Measurements from ENCODE around the gene NHEJ1.

Gene NHEJ1

DNA sequence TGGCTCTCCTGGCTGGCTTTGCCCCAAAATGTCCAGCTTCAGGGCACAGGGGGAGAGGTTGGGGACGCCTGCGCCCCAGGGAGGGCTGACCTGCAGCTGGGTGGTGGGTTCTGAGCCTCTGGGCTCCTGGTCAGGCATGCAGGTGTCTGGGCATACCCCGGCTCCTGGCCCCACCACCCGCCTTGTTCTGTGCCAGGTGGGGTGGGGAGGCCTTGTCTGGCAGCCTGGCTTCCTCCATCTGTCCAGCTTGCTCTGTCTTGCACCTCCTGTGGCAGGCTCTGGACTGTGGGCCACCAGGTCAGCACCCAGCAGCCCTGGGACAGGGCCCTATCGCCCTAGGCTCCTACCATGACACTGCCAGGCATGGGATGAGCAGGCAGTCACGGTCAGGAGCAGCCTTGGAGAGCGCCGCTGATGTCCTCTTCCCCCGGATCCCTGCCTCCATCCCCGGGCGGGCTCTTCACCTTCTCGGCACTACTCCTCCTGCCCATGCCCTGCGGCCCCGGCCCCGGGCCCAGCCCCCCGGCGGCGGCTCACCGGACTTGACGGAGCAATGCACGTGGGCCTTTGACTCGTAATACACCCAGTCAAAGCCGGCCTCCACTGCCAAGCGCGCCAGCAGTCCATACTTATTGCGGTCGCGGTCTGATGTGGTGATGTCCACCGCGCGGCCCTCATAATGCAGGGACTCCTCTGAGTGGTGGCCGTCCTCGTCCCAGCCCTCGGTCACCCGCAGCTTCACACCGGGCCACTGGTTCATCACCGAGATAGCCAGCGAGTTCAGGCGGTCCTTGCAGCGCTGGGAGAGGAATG lies 103.5 kb downstream of the NHEJ1 start:
- peak; percentile 31 for DNase-seq

DNA sequence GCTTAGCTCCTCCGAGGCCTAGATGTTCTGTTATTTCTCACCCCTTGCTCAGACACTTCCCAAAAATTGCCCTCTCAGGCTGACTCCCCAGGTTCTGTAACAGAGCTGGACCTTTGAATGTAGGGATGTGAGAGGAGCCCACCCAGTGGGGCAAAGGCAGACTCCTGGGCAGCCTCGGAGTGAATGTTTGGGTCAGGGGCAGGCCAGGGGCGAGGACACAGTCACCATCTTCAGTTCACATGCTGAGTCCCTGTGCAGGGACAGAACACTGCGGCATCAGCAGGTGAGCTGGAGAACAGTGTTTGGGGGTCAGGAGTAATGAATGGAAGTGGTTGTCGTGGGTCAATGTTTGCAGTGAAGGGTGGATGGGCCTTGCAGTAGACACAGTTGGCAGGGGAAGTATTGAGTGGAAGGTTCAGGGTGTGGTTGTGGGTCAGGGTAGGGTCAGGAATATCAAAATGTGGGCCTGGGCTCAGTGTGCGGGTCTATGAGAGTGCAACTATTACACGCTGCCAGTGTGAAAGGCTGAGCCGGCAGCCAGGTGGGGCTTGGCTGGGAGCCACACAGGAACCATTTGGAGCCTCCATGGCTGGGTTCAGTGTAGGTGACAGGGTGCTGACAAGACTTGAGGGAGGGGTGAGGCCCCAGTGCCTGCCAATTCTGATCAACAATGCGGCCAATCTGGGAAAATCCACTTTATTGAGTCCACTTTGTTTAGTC lies 104.3 kb downstream of the NHEJ1 start:
- DNase-seq: no peak

DNA sequence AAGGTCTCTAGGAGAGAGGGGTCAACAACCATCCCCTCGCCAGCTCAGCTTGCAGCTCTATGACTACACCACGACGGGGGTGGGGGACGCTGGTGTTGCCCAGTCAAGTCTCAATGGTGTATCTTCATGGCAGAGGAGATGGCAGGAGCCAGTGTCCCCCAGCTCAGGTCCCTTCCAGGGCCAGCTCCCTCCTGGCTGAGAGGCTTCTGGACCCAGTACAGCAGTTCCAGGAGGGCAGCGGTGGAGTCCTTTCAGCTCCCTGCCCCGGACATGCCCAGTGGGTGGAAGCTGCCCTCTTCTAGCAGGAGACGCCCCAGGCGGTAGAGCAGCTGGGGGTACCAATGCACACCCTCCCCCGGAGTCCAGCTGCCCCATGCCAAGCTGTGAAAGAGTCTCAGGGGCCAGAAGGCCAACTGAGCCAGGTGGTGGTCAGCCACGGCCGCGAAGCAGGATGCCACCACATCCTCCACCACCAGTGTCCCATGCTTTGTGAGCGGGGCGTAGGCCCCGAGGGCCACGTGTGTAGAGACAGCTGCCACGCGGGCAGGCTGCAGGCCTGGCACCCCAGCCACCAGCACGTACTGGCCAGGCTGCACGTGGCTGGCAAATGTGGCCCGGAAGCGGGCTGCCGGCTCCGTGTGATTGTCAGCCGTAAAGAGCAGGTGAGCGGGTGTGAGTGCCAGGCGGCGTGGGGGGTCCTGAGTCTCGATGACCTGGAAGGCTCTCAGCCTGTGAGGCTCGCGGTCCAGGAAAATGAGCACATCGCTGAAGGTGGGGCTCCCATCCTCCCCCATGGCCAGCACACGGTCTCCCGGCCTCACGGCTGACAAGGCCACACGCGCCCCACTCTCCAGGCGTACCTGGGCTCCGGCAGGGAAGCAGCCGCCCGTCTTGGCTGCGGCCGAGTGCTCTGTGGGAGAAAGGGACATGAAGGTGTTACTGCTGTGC lies 105.4 kb downstream of the NHEJ1 start:
- DNase-seq: no peak

DNA sequence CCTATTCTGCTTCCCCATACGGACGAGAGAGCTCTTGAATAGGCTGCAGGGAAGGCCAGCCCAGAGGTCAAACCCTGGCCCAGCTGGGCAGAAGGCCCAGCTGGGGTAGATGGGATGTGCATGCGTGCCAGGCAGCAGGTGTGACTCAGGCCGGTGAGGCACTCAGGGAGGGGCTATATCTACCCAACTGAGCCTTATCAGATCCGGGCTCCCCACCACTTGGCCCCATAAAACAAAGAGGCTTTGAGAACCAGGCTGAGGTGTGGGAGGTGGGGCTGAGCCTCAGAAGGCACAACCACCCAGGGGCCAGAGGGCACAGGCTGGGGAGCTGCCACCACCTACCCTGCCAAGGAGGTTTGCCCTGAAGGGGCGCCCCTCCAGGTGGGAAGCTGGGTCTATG lies 111.3 kb downstream of the NHEJ1 start:
- no peak for DNase-seq

DNA sequence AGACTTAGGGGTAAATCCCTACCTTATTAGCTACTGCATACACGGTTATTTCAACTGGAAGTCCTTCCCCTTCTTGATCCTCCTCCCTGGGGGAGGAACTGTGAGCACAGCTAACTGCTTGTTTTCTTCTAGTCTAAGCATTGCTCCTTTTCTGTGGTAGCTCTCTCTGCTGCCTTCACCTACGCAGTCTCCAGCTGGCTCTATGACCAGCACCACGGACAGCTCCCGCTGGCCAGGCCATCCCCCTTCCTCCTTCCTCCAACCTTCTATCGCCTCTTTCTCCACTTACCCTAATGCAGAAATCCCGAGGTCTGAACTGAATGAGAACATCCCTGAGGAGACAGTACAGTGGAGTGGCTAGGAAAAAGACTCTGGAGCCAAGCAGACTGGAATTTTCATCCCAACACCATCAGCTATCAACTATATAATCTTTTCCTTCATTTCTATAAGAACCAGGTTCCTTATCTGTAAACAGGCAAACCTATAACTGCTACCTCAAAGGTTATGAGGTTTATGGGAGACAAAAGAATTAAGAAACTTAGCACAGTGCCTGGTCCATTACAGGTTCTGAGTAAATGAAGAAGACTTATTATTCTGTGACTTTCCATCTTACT lies 114.6 kb downstream of the NHEJ1 start:
- no peak for DNase-seq

DNA sequence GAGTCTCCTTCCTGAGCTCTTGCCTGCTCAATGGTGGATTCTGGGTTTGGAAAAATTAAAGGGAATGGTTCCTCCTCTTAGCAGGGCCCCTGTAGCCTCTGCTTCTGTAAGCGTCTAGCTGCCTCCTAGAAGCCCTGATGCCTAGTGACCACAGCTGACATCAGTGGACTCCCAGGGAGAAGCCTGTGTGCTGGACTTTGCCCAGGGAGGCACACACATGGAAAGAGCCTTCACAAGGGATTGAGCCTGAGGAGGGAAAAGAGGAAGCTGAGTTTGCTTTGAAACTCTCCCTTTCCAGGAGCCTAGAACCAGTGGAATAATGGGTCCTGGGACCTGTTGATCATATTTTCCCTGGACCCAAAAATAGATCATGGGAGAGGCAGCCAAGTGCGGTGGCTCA lies 117.9 kb downstream of the NHEJ1 start:
- DNase-seq: no peak

DNA sequence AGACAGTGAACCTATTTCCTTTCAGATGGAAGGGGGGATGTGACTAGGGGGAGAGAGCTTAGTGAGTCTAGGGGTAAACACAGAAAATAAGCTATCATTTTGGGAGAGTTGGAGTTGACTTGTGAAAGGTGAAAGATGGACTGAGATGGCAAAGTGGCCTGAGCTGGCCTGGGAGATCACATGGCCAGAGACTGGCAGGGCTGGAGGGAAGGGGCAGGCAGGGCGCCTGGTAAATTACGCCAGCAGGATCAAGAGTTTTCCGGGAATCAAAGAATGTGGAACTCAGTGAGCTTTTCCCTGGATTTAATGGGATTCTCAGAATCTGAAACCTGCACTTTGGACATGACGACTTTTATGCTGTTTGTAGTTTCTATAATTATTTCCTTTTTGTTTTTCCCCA lies 118.5 kb downstream of the NHEJ1 start:
- no peak for DNase-seq

DNA sequence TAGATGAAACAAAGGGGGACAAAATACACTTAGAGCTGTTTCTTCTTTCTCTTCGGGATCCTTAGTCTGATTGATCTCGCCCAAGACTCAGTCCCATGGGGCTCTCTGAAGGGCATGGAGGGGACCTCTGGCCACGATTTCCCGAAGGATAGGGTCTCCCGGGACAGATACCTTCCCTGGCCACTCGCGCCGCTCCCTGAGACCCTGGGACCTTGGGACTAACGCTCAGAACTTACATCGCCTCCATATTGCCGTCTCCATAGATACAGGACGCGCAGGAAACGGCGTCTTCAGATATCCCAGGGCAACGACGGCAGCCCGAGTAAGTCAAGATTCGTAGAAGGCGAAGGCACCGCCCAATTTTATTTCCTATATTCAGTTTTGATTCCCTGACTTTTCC lies 119.4 kb downstream of the NHEJ1 start, which contains the start of gene CFAP65:
Gene CFAP65, minus strand, starts transcription at position 265 of the 400 bp plus-strand sequence. CDS start 2,468 bp downstream, outside the sequence.
- DNase-seq: peak; percentile 30

DNA sequence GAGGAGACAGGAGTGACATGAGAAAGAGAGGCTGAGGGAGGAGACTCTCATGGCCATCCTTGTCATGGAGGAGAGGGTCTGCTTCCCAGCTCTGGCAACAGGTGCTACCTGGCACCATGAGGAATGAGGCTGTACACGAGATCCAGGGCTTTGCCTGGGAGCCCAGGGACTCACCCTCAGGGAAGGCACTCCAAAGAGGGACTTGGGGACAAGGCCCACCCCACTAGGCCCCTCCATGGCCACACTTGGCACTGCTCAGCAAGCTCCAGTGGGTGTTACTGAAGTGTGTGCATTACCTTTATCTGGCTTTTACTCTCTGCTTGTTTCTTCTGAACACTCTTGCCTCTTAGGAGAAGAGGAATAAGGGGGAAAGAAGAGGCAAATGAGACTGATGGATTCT lies 122.0 kb downstream of the NHEJ1 start:
- DNase-seq: no peak

DNA sequence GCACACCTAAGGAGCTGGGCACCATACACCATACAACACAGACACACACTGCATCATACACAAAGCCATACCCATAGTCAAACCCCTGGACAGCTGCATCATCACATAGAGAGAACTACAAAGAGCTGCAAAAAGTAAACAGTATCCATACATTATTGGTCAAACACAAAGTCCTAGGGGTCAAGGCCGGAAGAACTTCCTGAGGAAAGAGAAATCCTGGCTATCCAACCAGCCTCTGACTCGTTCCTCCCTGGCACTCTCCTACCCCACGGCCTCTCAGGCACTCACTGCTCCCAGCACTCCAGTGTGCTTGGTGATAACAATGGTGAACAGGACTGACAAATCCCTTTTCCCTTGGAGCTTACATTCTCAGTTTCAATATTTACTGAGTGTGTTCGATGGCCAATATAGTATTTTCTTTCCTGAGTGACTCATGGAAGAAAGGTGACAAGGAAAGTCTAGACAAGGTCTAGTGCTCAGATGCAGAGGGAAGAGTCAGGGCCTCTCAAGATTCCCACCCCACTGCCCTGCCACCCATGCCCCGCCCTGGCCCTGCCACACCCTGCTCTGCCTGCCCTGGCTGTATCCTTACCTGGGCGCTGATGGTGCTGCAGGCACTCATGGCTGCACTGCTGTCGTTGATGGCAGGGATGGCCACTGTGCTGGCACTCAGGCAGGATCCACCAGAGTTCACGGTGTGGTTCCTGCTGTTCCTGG lies 122.7 kb downstream of the NHEJ1 start:
- no peak for DNase-seq

DNA sequence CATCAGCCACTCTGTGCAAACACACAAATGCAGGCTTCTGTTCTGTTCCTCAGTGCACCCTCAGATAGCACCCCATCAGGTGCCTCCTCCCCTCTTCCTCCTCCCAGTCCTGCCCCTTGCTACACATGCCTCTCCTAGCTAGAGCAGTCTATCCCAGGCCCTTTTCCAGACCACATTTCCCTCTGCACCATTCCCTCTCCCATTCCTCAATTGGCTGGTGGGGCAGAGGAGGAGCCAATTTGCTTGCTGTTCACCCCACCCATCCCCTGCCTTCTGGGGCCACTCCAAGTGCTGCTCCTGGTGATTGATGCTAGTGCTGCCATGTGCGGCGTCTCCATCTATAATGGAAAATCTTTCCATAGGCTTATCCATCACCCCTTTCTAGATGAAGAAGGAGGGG lies 124.7 kb downstream of the NHEJ1 start:
- DNase-seq: no peak

DNA sequence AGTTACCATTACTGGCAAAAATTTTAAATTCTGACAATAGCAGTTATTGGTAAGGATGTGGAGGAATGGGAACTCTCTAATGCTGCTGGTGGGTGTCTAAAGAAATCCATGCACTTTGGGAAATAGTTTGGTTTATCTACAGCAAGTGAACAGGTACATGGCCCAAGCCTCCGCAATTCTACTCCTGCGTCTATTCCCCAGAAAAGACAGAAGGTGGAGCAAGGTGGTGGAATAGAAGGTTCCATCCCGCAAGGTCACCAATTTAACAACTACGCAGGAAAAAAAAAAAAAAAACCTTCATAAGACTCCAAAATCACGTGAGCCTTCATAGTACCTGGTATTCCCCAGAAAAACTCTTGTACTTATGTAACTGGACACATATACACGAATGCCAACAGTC lies 125.8 kb downstream of the NHEJ1 start:
- DNase-seq: no peak

DNA sequence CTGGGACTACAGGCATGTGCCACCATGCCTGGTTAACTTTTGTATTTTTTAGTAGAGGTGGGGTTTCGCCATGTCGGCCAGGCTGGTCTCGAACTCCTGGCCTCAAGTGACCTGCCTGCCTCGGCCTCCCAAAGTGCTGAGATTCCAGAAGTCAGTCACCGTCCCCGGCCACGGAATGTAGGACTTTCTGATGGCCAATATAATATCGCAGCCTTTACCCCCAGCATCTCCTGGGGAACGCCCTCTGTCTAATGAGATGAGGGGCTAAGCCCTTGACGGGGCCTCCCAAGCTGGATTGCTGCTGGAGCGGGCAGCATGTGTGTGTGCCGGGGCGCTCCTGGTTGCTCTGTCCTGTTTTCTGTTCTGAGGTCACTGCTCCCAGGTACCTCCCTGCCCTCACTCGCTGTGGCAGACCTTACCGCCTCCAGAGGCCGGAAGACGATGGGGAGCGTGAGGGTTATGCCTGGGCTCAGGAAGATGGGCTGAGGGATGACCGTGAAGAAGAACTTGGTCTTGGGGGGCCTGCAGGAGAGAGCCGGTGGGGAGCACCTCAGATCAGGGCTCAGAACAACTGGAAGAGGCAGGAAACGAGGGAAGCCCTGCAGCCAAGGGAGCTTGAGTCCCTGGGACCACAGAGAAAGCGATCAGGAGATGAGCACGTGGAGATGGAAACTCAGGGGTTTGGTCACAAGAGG lies 128.4 kb downstream of the NHEJ1 start:
- DNase-seq: no peak

DNA sequence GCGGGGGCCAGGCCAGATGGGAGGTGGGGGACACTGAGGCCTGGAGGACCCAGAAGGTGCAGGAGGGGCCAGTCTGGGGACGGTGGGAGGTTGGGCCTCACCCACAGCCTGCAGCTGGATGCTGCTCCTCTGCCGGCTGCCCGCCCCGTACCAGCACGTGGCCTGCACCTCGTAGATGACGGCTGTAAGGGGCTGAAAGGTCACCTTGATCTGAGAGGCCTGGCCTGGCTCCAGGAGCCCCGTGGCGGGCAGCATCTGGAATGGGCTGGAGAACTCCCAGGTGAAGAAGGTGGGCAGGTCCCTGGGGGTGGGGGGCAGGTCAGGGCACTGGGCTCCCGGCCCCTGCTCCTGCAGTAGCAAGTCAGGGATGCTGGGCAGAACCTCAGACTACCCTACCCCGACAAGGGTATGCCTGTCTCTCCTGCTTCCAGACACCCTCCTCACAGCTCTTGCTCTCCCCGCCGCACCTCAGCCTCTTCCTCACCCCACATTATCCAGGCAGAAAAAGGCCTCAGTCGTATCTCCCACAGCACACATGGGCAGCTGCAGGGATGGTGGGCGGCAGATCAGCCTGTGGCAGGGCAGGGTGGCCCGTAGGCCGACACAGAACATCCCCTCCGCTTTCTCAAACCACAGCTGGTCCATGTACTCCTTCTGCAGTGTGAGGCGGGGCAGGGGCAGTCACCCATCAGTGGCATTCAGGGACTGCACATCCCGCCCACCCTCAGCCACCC lies 129.4 kb downstream of the NHEJ1 start:
- DNase-seq: no peak

DNA sequence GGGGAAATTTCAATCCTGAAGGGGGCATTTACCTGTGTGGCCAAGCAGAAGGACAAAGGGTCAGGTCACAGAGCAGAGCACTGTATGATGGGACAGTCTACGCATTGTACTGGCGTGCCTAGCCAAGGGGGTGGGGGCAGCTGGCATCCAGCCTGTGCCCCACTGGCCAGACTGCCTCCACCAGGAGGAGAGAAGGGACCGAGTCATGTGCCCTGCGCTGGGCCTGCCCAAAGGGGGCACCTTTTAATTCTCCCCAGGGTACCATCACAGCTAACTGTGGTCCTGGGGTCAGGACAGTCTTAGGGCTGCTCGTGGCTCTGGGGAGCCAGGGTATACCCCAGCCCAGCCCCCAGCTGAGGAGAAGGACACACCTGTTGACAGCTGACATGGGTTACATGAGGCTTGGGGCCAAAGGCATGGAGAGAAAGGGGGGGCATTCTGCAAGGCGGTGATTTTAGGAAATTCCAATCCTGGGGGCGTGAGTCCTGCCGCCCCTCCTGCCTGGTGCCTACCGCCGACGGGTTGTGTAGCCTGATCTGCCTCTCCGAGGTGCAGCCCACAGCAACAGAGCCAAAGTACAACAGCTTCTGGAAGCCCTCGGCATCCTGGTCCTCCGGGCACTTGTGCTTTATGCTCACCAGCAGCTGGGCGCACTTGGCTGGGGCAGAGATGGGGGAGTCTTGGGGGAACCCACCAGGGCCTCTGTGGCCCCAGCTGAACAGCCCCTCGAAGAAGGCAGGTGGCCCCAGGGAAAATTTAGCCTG lies 130.3 kb downstream of the NHEJ1 start:
- no peak for DNase-seq

DNA sequence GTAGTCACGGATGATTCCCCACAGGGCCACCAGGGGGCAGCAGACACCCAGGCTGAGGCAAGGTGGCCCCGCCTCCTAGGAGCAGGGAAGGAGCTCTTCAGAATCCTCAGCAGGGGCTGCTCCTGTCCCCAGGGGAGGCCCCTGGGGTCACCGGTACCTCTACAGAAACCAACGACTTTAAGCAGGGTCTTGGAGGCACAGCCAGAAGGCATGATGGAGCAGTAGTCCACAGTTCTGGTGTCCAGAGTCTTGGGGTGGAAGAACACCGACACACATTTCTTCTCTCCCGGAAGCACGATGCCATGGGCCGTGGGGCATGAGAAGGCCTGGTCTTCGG lies 130.8 kb downstream of the NHEJ1 start:
- DNase-seq: peak; percentile 62

DNA sequence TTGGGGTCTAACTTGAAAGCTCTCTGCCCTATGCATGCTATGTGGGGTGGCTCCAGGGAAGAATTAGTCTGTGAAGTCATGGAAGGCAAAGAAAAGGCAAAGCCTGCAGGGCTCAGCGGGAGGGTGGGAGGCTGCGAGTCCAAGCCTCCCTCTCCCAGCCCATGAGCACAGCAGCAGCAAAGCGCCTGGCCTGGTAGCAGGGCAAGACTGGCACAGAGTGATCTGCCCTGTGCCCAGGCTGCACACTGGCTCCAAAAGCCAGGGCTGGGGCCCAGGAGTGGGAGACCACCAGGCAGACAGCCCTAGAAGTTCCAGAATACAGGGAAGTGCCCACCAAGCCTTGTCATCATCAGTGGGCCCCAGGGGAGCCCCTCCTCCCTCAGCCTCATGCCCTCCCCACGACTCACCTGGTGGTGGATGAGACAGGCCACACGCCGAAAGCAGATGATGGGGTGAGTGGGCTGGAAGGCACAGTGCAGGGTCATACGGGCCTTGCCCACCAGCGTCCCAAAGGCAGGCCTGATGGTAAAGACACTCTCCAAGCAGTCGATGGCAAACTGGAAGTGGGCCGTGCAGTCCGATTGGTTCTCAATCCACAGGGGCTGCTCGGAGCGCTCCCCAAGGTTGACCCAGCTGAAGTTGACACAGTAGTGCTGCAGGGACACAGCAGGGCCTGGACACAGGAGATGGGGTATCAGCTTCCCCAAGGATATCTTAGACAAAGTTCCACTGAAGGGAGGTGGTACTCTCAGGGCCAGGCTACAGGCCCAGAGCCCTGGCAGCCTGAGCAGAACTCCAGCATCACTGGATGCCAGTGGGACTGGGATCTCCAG lies 131.4 kb downstream of the NHEJ1 start:
- no peak for DNase-seq

DNA sequence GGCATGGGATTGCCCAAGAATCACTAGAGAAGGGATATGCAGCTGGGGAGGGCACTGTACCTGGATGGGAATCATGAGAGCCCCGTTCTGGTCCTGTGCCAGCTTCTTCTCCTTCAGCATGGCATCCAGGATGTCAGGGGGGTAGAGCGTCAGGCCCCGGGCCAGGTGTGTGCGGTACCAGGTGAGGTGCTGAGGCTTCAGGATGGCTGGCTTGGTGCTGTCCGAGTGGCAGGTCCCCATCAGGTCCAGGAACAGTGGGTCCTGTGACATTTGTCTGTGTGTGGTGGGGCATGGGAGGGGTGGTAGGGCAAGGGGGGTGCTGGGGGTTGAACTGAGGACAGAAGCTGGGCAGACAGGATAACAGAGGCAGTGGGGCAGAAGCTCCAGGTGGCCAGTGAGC lies 132.5 kb downstream of the NHEJ1 start:
- DNase-seq: no peak

DNA sequence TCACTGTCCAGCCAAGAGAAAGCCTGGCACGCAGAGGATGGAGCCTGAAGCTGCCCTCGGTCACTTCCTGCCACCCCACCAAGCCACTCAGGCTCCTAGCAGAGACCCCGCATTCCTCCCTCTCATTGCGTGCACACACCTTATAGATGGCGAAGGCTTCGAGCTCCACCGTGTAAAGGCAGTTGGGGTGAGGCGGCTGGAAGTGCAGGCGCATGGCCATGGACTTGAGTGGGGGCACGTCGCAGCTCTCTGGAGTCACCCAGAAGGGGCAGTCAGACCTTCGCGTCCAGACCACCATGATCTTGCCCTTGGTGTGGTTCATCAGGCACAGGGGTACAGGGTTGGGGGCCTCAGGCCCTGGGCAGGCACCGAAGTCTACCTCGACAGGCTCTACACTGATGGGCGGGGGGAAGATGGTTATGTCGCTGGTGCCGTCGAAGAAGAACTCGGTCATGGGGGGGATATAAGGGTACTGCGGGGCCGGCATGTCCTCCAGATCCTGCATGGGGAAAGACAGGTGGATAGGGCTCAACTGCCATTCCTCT lies 133.0 kb downstream of the NHEJ1 start:
- DNase-seq: no peak
